Measurements from ENCODE around the gene TRPM8. TPM values are rescaled to one million over a fixed set of nuclear protein-coding genes. Genes with fewer than 3 reads are reported as not detected.
A peak's percentile ranks its signal among the peaks of the same experiment; 100 is the strongest.

TRPM8 gene
- total and polyA plus RNA-seq, 2 experiments from 2014 or later = not detected

DNA sequence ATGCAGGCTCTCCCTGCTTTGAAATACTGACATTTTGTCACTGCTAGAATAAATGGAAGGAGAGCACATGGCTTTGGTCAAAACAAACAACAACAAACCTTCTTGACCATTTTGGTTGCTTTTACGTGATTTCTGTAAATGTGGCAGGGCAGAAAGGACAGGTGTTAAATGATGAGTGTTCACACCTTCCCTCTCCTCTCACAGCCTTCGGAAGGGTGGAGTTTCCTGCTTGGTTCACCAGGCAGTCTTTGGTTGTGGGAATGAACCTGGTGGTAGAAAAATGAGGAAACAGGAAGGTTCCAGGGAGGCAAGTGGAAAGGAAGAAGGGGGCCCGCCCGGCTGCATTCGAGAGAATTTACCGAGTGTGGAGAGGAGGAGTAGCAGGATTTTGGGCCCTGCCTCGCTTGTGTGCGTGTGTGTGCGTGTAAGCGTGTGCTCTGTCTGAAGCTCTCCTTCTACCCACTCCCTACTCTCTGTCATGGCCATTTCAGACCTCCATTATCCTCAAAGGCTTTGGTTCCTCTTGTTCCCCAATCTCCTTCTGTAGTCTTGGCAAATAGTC is 109.6 kb downstream of the TRPM8 start:
- H3K9ac ChIP-seq = no peak overlapping the region
- H2AFZ ChIP-seq = no peak overlapping the region
- no peaks in the 10 kb centered on the region for H4K20me1 ChIP-seq (ENCODE audit: insufficient read depth)
- DNase-seq = no peak
- 91 to 94% methylated on average over 10 of the region's 10 CpGs for WGBS, 2 experiments (ENCODE audit: low coverage in 1 of 2, low lambda C conversion rate in 2 of 2, missing lambda C conversion rate in 2 of 2)
- peaks cover 16% of the 10 kb centered on the region for H3K27me3 ChIP-seq (replicated peaks; ENCODE audit: insufficient read depth)
- H3K27ac ChIP-seq = no peak overlapping the region
- peaks cover 13% of the 10 kb centered on the region for H3K4me1 ChIP-seq (ENCODE audit: insufficient read depth)
- H3F3A ChIP-seq (ENCODE audit: insufficient read depth) = peaks cover 9% of the 10 kb centered on the region
- H3K9me3 ChIP-seq (ENCODE audit: low read depth) = no peaks in the 10 kb centered on the region
- H3K36me3 ChIP-seq (ENCODE audit: low read depth) = no peaks in the 10 kb centered on the region
- H3K79me2 ChIP-seq (ENCODE audit: insufficient read depth) = no peaks in the 10 kb centered on the region
- H3K4me3 ChIP-seq = no peak overlapping the region
- H3K9me2 ChIP-seq (ENCODE audit: insufficient read depth) = no peaks in the 10 kb centered on the region
- no peak for TF ChIP-seq EZH2phosphoT487 (IDR thresholded peaks at IDR 0.05; ENCODE audit: insufficient read depth, low read depth)
- in situ Hi-C loops (cut with MboI) = no loop called here
- no peak overlapping the region for H3K4me2 ChIP-seq (ENCODE audit: unreplicated experiment)

DNA sequence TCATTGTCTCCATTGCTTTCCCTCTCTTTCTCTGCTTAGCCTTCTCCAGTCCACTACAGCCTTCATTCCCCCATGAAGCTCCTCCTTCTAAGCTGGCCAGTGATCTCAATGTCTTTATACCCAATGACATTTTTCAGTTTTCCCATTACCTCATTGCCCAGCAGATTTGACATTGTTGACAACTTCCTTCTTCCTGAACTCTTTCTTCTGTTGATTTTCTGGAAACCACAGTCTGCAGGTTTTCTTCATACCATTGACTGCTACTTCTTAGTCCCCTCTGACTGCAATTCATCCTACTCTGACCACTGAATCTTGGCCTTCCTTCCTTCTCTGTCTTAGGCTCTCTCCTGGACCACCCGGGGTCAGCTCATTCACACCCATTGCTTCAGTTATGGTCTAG is 110.5 kb downstream of the TRPM8 start:
- Histone ChIP-seq H3K4me3 (no peak overlapping the region), H3F3A (ENCODE audit: insufficient read depth) (peaks cover 18% of the 10 kb centered on the region), H3K4me1 (ENCODE audit: insufficient read depth) (peaks cover 22% of the 10 kb centered on the region), H3K9me2 (ENCODE audit: insufficient read depth) (no peaks in the 10 kb centered on the region), H3K4me2 (ENCODE audit: unreplicated experiment) (no peak overlapping the region), H3K27ac (no peak overlapping the region), H4K20me1 (ENCODE audit: insufficient read depth) (no peaks in the 10 kb centered on the region), H2AFZ (no peak overlapping the region), H3K9me3 (ENCODE audit: low read depth) (no peaks in the 10 kb centered on the region), H3K27me3 (replicated peaks; ENCODE audit: insufficient read depth) (peaks cover 16% of the 10 kb centered on the region), H3K79me2 (ENCODE audit: insufficient read depth) (no peaks in the 10 kb centered on the region), H3K9ac (no peak overlapping the region), H3K36me3 (ENCODE audit: low read depth) (no peaks in the 10 kb centered on the region)
- TF ChIP-seq EZH2phosphoT487 (IDR thresholded peaks at IDR 0.05; ENCODE audit: insufficient read depth, low read depth) (no peak), EZH2 (IDR thresholded peaks at IDR 0.05; ENCODE audit: insufficient read depth, poor library complexity, severe bottlenecking) (no peak)
- in situ Hi-C loops (cut with MboI) = no loop called here
- WGBS, 2 experiments (ENCODE audit: low coverage in 1 of 2, low lambda C conversion rate in 2 of 2, missing lambda C conversion rate in 2 of 2) = 85 to 95% methylated on average over 1 of the region's 1 CpG
- DNase-seq = no peak

DNA sequence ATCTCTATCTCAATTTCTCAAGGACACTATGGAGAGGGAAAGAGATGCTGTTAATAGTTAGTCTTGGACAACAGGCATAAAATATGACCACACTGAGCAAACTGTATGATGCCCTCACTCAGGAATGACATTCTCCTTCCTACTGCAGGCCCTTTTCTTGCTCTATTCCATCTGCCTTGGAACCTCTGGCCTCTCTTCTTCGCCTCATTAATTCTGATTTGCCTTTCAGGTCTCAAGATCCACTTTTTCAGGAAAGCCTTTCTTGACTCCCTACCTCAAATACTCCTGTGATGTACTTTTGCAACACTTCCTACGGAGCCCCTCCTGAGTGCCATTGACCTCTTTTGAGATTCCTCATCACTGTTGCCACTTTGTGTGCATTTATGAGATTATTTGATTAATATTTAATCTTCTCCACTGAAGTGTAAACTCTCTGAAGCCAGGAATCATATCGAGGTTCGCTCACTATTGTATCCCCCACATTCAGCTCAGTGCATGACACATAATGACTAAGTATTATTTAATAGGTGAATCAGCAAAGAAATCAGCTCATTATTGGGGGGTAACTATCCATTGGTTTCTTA is 112.1 kb downstream of the TRPM8 start:
- Histone ChIP-seq H4K20me1 (ENCODE audit: insufficient read depth) (no peaks in the 10 kb centered on the region), H3K27me3 (replicated peaks; ENCODE audit: insufficient read depth) (peaks cover 19% of the 10 kb centered on the region), H3K9ac (no peak overlapping the region), H3K9me2 (ENCODE audit: insufficient read depth) (no peaks in the 10 kb centered on the region), H3K36me3 (ENCODE audit: low read depth) (no peaks in the 10 kb centered on the region), H3K4me2 (ENCODE audit: unreplicated experiment) (no peak overlapping the region), H3K4me3 (no peak overlapping the region), H2AFZ (no peak overlapping the region), H3F3A (ENCODE audit: insufficient read depth) (peaks cover 23% of the 10 kb centered on the region), H3K27ac (no peak overlapping the region), H3K9me3 (ENCODE audit: low read depth) (no peaks in the 10 kb centered on the region), H3K4me1 (ENCODE audit: insufficient read depth) (peaks cover 24% of the 10 kb centered on the region), H3K79me2 (ENCODE audit: insufficient read depth) (no peaks in the 10 kb centered on the region)
- TF ChIP-seq EZH2 (IDR thresholded peaks at IDR 0.05; ENCODE audit: insufficient read depth, poor library complexity, severe bottlenecking) (no peak), EZH2phosphoT487 (IDR thresholded peaks at IDR 0.05; ENCODE audit: insufficient read depth, low read depth) (no peak)
- in situ Hi-C loops (cut with MboI) = no loop called here
- peak; percentile 13 for DNase-seq
- 77 to 80% methylated on average over 4 of the region's 4 CpGs for WGBS, 2 experiments (ENCODE audit: low coverage in 1 of 2, low lambda C conversion rate in 2 of 2, missing lambda C conversion rate in 2 of 2)

DNA sequence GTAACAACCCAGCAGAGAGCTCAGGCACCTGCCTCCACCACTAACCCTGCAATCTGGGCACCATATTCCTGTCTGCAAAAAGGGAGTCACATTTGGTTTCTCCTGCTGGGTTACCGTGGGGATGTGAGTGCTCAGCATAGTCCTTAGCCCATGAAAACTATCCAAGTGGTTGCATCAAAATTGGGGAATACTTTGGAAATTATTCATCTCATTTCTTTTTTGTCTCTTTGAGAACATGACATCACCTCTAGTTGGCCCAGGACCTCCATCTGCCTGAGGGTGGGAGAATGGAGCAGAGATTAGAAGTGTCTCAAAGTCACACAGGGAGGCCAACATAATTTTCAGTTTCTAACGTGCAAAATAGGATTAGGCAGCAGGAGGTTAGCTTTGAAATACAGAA is 114.0 kb downstream of the TRPM8 start:
- H4K20me1 ChIP-seq (ENCODE audit: insufficient read depth) = no peaks in the 10 kb centered on the region
- no peaks in the 10 kb centered on the region for H3K9me3 ChIP-seq (ENCODE audit: low read depth)
- peaks cover 23% of the 10 kb centered on the region for H3K4me1 ChIP-seq (ENCODE audit: insufficient read depth)
- H3F3A ChIP-seq (ENCODE audit: insufficient read depth) = peaks cover 23% of the 10 kb centered on the region
- H3K27me3 ChIP-seq (replicated peaks; ENCODE audit: insufficient read depth) = peaks cover 23% of the 10 kb centered on the region
- H3K27ac ChIP-seq = no peak overlapping the region
- in situ Hi-C loops (cut with MboI) = no loop called here
- peak; percentile 37 for DNase-seq
- H3K4me3 ChIP-seq = no peak overlapping the region
- WGBS, 2 experiments (ENCODE audit: low coverage in 1 of 2, low lambda C conversion rate in 2 of 2, missing lambda C conversion rate in 2 of 2) = 31 to 35% methylated on average over 2 of the region's 2 CpGs
- no peaks in the 10 kb centered on the region for H3K9me2 ChIP-seq (ENCODE audit: insufficient read depth)
- TF ChIP-seq EZH2phosphoT487 (IDR thresholded peaks at IDR 0.05; ENCODE audit: insufficient read depth, low read depth) (no peak), EZH2 (IDR thresholded peaks at IDR 0.05; ENCODE audit: insufficient read depth, poor library complexity, severe bottlenecking) (no peak)
- no peak overlapping the region for H3K9ac ChIP-seq
- no peaks in the 10 kb centered on the region for H3K36me3 ChIP-seq (ENCODE audit: low read depth)
- no peak overlapping the region for H3K4me2 ChIP-seq (ENCODE audit: unreplicated experiment)
- no peak overlapping the region for H2AFZ ChIP-seq
- no peaks in the 10 kb centered on the region for H3K79me2 ChIP-seq (ENCODE audit: insufficient read depth)

Measured in GM23248 (cell line).